Body of pancreas (tissue), 4 donors: ENCODE data around the gene ELP4. TPM values are rescaled to one million over a fixed set of nuclear protein-coding genes. Genes with fewer than 3 reads are reported as not detected.

Experiments used
- ATAC-seq: fragments of 150-250 bp; one replicate; pipeline ENCODE4 v1.9.1; 2016
- DNase-seq, 4 donors: peaks; one replicate each; pipeline ENCODE4 v3.0.0-alpha.2; 2019
- H3K27ac ChIP-seq, 4 donors: fragments of 200-600 bp; sonication (generic); 1 replicate in 3 of 4; 2 replicates in 1 of 4; pipeline versions ENCODE4 v1.5.1 to v1.6.1; 2016 to 2019; ENCODE audit warnings: mild to moderate bottlenecking in 1 of 4, mixed read lengths in 1 of 4, moderate library complexity in 1 of 4
- H3K27me3 ChIP-seq, 2 donors: fragments of 200-600 bp; sonication (generic); one replicate each; pipeline ENCODE4 v1.6.0; 2016; ENCODE audit warnings: mild to moderate bottlenecking in 1 of 2
- H3K36me3 ChIP-seq, 2 donors: fragments of 200-600 bp; sonication (generic); replicated peaks in 1 of 2; 2 replicates each; pipeline ENCODE4 v1.5.1; 2016; ENCODE audit warnings: low read depth in 2 of 2; ENCODE audit not compliant: insufficient read depth in 1 of 2
- H3K4me1 ChIP-seq: fragments of 200-600 bp; sonication (generic); one replicate; pipeline ENCODE4 v1.6.0; 2016
- H3K4me3 ChIP-seq, 2 donors: fragments of 200-600 bp; sonication (generic); 1 replicate in 1 of 2; 2 replicates in 1 of 2; pipeline ENCODE4 v1.5.1; 2016 to 2019
- H3K9me3 ChIP-seq, 3 donors: fragments of 200-600 bp; sonication (generic); 1 replicate in 2 of 3; 2 replicates in 1 of 3; pipeline ENCODE4 v1.5.1; 2016
- POLR2A ChIP-seq, 3 donors: fragments of 450-650 bp; IDR thresholded peaks; one replicate each; pipeline ENCODE4 v1.6.1; 2016; ENCODE audit warnings: antibody characterized with exemption in 3 of 3, mild to moderate bottlenecking in 2 of 3
- WGBS, 2 donors: methylation state at CpG; one replicate each; pipeline ENCODE4 v1.1.5; 2017; 5-methylcytosine and 5-hydroxymethylcytosine counted together
- intact Hi-C: fragments of 100-400 bp; cut with DNase I; formaldehyde crosslinking; loops from one replicate; pipeline ENCODE4 v1.15.1; 2023
- total RNA-seq, 2 donors: library from RNA; depleted of rRNA; stranded (reverse); fragments of >200 nt; gene quantifications; one replicate each; pipeline ENCODE4 v1.1.0, GENCODE V29; 2016
- TF ChIP-seq, protein P1 (sequence below), 7 experiments: fragments of 450-650 bp in 4 of 7; fragments of 200-600 bp in 3 of 7; sonication (generic) in 3 of 7; IDR thresholded peaks; one replicate each; pipeline ENCODE4 v1.5.1; 2016 to 2019; ENCODE audit warnings: antibody characterized with exemption in 7 of 7

ELP4 gene
- total RNA-seq, 2 donors from 2014 or later, result 20.2 to 33.3 TPM

DNA sequence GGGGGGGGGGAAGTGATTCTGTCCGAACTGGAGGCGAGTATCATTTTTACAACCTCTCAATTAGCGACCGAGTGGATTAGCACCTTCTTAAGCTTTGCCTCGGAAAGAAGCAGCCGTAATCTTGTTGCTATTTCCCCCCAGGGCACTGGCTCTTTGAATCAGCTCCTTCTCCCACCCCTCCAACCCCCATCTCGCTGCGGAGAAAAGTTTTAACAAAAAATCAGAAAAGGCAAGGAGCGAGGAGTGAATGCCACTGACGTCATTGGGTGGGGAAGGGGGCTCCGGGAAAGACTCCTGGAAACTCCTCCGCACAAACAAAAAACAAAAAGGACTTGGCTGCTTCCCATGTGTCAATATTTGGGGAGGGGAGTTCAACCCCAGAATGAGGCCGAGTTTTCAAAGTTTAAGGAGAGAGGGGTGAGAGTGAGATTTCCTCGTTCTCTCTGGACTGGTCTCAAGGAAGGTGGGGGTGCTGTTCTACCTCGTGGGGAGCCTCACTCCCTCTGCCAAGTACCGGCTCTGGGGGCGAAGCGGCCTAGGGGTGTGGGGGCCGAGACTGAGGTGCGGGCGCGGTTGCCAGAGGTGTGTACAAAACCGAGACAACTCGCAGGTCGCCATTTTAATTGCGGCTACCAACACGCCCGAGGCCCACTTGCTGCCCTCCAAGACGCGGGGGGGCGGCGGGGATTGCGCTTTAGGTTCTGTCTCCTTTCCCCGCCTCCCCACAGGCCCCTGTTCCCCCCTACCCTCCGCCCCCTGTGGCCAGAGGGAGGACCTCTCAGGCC lies 304.0 kb downstream of the ELP4 start:
- 5 to 12% methylated on average over 30 to 32 of the region's 35 CpGs for WGBS, 2 donors
- Histone ChIP-seq H3K9me3 (no peaks in the 10 kb centered on the region), H3K27me3 (peaks cover 0 to 95% of the 10 kb centered on the region in 2 donors), H3K36me3 (no peaks in the 10 kb centered on the region), H3K4me1 (peaks cover 87% of the 10 kb centered on the region), H3K27ac (no peak overlapping the region), H3K4me3 (no peak overlapping the region)
- intact Hi-C loops, result no loop called here
- TF ChIP-seq, protein P1, sequence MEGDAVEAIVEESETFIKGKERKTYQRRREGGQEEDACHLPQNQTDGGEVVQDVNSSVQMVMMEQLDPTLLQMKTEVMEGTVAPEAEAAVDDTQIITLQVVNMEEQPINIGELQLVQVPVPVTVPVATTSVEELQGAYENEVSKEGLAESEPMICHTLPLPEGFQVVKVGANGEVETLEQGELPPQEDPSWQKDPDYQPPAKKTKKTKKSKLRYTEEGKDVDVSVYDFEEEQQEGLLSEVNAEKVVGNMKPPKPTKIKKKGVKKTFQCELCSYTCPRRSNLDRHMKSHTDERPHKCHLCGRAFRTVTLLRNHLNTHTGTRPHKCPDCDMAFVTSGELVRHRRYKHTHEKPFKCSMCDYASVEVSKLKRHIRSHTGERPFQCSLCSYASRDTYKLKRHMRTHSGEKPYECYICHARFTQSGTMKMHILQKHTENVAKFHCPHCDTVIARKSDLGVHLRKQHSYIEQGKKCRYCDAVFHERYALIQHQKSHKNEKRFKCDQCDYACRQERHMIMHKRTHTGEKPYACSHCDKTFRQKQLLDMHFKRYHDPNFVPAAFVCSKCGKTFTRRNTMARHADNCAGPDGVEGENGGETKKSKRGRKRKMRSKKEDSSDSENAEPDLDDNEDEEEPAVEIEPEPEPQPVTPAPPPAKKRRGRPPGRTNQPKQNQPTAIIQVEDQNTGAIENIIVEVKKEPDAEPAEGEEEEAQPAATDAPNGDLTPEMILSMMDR (IDR thresholded peaks at IDR 0.05), result no peak
- TF ChIP-seq POLR2A (IDR thresholded peaks at IDR 0.05), result no peak
- DNase-seq (no peak), ATAC-seq (no peak)

DNA sequence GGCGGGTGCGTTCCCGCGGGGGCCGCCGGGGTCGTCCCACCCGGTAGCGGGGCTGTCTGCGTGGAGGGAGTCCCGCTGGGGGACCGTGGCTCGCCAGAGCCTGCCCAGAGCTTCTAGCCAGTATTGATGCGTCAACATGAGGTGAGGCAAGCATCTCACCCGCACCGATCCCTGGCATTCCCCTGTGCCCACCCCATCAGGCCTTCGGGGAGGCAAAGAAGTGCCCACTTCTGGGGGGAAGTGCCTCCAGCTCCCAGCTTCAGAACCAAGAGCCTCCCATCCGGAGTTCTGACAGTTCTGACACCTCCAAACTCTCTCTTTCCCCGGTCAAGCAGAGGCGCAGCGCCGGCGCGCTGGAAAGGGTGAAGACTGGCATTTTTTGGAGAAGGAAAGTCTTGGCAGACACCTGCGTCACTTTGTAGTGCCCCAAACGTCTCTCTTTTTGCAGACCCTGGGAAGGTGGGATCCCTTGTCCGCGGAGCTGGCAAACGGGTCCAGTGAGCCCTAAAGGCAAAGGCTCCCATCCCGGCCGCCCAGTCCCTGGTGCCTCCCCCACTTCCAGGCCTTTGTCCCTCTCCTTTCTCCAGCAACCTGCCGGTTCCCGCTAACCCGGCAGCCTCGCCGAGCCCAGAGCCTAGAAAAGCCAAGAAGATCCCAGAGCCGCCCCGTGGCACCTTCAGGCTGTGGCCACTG lies 304.8 kb downstream of the ELP4 start:
- intact Hi-C loops, result no loop called here
- Histone ChIP-seq H3K9me3 (no peaks in the 10 kb centered on the region), H3K4me1 (peaks cover 87% of the 10 kb centered on the region), H3K27ac (peak overlapping the region in 1 of 4 donors; percentile 13), H3K36me3 (no peaks in the 10 kb centered on the region), H3K27me3 (peaks cover 0 to 91% of the 10 kb centered on the region in 2 donors), H3K4me3 (no peak overlapping the region)
- DNase-seq (no peak), ATAC-seq (no peak)
- no peak for TF ChIP-seq POLR2A (IDR thresholded peaks at IDR 0.05)
- TF ChIP-seq, protein P1 (IDR thresholded peaks at IDR 0.05), result no peak
- WGBS, 2 donors, result 4 to 6% methylated on average over 16 to 38 of the region's 38 CpGs

DNA sequence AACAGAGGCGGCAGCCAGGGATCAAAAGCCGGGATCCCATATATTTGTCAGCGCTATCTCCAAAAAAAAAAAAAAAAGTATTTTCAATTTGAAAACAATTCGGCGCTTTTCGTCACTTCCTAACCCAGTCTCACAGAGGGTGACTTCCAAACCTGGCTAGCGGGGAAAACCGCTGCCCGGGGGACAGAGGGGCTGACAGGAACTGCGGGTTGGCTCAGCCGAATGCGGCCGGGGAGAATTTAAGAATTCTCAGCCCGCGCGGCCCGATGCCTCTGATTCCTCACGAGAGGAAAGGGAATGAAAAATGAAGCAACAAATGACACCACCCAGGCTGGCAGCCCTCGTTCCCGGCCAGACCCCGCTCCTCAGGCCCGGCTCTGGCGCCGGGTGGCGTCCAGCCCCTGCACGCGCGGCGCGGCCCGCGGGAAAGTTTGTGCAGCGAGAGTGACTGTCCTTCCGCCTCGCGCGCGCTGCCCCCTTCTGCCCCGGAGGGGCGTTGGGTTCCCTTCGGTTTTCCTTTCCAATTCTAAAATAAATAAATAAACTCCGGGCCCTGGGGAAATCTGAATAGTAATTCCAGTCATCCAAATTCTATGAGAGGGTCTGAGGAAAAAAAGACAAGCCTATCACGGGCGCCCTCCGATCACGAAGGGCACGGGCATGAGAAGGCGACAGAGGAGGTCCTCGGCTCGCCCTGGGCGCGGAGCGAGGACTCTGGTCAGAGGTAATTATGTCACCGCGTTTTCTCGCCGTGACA lies 306.3 kb downstream of the ELP4 start:
- intact Hi-C loops, result no loop called here
- WGBS, 2 donors, result 3 to 8% methylated on average over 55 to 57 of the region's 57 CpGs
- peaks cover 73% of the 10 kb centered on the region for H3K4me1 ChIP-seq
- peaks cover 0 to 75% of the 10 kb centered on the region in 2 donors for H3K27me3 ChIP-seq
- TF ChIP-seq, protein P1 (IDR thresholded peaks at IDR 0.05), result no peak
- no peak for TF ChIP-seq POLR2A (IDR thresholded peaks at IDR 0.05)
- H3K9me3 ChIP-seq, result no peaks in the 10 kb centered on the region
- DNase-seq (no peak), ATAC-seq (no peak)
- H3K27ac ChIP-seq, result no peak overlapping the region
- H3K4me3 ChIP-seq, result no peak overlapping the region
- H3K36me3 ChIP-seq, result no peaks in the 10 kb centered on the region

DNA sequence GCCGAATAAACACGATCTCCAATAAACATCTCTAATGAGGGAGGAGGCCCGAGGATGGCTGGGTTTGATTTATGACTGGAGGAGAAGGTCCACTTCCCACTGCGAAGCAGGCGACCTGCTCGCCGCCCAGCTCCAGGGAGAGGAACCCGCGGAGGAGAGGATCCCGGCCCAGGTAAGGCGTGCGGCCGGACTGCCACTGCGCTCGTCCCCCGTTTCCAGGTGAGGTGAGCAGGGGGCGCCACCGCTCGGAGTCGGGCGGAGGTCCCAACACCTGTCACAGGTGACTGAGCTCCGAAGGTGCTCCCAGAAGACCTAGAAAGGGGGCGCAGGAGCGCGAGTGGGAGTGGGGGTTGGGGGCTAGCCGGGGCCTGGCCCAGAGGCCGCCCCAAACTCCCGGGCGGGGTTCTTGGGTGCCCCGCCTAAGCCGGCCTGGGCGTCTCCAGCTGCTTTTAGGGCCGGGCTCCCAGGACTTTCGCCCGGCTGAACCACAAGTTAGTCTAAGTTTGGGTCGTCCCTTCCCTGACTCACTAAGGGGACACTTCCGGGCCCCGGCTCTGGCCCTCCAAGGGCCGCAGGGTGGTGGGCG lies 307.0 kb downstream of the ELP4 start:
- H3K4me1 ChIP-seq, result peaks cover 67% of the 10 kb centered on the region
- WGBS, 2 donors, result 3 to 13% methylated on average over 15 to 40 of the region's 40 CpGs
- ATAC-seq (no peak), DNase-seq (no peak)
- no peak overlapping the region for H3K27ac ChIP-seq
- H3K36me3 ChIP-seq, result no peaks in the 10 kb centered on the region
- no peak overlapping the region for H3K4me3 ChIP-seq
- TF ChIP-seq, protein P1 (IDR thresholded peaks at IDR 0.05), result no peak
- TF ChIP-seq POLR2A (IDR thresholded peaks at IDR 0.05), result peak in 1 of 3 donors; percentile 7
- H3K27me3 ChIP-seq, result peaks cover 0 to 69% of the 10 kb centered on the region in 2 donors
- intact Hi-C loops, result no loop called here
- no peaks in the 10 kb centered on the region for H3K9me3 ChIP-seq
